ENCODE data around the gene LRP6. TPM values are rescaled to one million over a fixed set of nuclear protein-coding genes. Genes with fewer than 3 reads are reported as not detected.

Gene LRP6
- total and polyA plus RNA-seq, 2 of the 13 experiments (the other 11 are each of a cell fraction or from before 2014, with no cell fraction given): 33.8 to 42.0 TPM

GRCh38 chr12:12095021-12095420, 171.8 kb downstream of the LRP6 start (continued):
- TF ChIP-seq FIP1L1 (IDR thresholded peaks at IDR 0.05; ENCODE audit: borderline replicate concordance, insufficient read depth, low read depth, low read length) (no peak), ZNF335 (CRISPR knock-in tag; IDR thresholded peaks at IDR 0.05) (no peak), BRD4 (CRISPR knock-in tag; IDR thresholded peaks at IDR 0.05) (no peak), MXD1 (CRISPR knock-in tag; IDR thresholded peaks at IDR 0.05) (no peak), PATZ1 (CRISPR knock-in tag; IDR thresholded peaks at IDR 0.05) (no peak), ZNF121 (CRISPR knock-in tag; IDR thresholded peaks at IDR 0.05) (no peak), ZBTB42 (CRISPR knock-in tag; IDR thresholded peaks at IDR 0.05) (no peak), SNAPC4 (CRISPR knock-in tag; IDR thresholded peaks at IDR 0.05) (no peak), ZHX2 (IDR thresholded peaks at IDR 0.05; ENCODE audit: low read depth) (no peak), ZHX2 (CRISPR knock-in tag; IDR thresholded peaks at IDR 0.05; ENCODE audit: borderline replicate concordance) (no peak), DNMT3B (CRISPR knock-in tag; conservative IDR thresholded peaks at IDR 0.05) (no peak), NR2F6 (IDR thresholded peaks at IDR 0.05) (0 out of 2 replicates have a peak, but pooled peaks have one; percentile 11), NR2F6 (CRISPR knock-in tag; IDR thresholded peaks at IDR 0.05) (peak; percentile 45; the same call in 1 of the 2 replicates), NR2C2 (CRISPR knock-in tag; IDR thresholded peaks at IDR 0.05; ENCODE audit: borderline replicate concordance) (no peak), ISX (CRISPR knock-in tag; conservative IDR thresholded peaks at IDR 0.05) (no peak), DMAP1 (CRISPR knock-in tag; IDR thresholded peaks at IDR 0.05) (no peak), ZNF136 (CRISPR knock-in tag; IDR thresholded peaks at IDR 0.05; ENCODE audit: low read depth) (no peak), NBN (conservative IDR thresholded peaks at IDR 0.05) (no peak)

Data from HepG2 (cell line).